ENCODE data around the gene CARMIL3. TPM values are rescaled to one million over a fixed set of nuclear protein-coding genes. Genes with fewer than 3 reads are reported as not detected.

CARMIL3 gene
- total and polyA plus RNA-seq, 2 of the 4 experiments (the other 2 are of a cell fraction), result under 0.01 TPM; not detected in 1

GRCh38 chr14:24083462-24083861 lies 31.7 kb downstream of the CARMIL3 start:
- WGBS, 2 experiments (ENCODE audit: extremely low coverage in 2 of 2, insufficient read length in 1 of 2), result 86% methylated on average over 1 of the region's 3 CpGs; no CpG with 5 or more reads in 1 of the 2 experiments
- Histone ChIP-seq H3K9ac (ENCODE audit: low read depth, low read length) (no peak overlapping the region), H2AFZ (replicated peaks; ENCODE audit: low read length, poor library complexity) (no peak overlapping the region), H3K4me3 (ENCODE audit: insufficient read depth, low read depth, low read length) (no peak overlapping the region), H3K9me3 (ENCODE audit: control insufficient read depth, insufficient read depth, low read length) (no peaks in the 10 kb centered on the region), H3K9me1 (ENCODE audit: insufficient read depth, low read length) (no peaks in the 10 kb centered on the region), H4K91ac (ENCODE audit: insufficient read depth, low read depth, low read length) (no peak overlapping the region), H2AK5ac (ENCODE audit: low read depth, low read length) (no peak overlapping the region), H3K23ac (ENCODE audit: low read depth, low read length) (no peak overlapping the region), H3K27ac (ENCODE audit: insufficient read depth, low read length) (no peak overlapping the region), H3K79me1 (ENCODE audit: low read depth in 1 of 2, low read length in 2 of 2) (no peaks in the 10 kb centered on the region), H3K36me3 (ENCODE audit: control insufficient read depth, insufficient read depth, low read length) (no peaks in the 10 kb centered on the region), H4K20me1 (ENCODE audit: insufficient read depth, low read length) (no peaks in the 10 kb centered on the region; the same call in 1 of the 2 replicates), H3K4ac (ENCODE audit: low read depth, low read length) (no peak overlapping the region), H2BK20ac (ENCODE audit: low read depth, low read length) (no peak overlapping the region), H3K4me1 (ENCODE audit: control insufficient read depth, insufficient read depth, low read length) (peaks cover 2% of the 10 kb centered on the region; the same call in 1 of the 2 replicates), H2BK5ac (ENCODE audit: low read depth, low read length, poor library complexity, severe bottlenecking) (no peak overlapping the region), H3K4me2 (ENCODE audit: low read depth, low read length) (no peak overlapping the region), H3K56ac (ENCODE audit: extremely low read depth, insufficient read depth, low read length) (no peak overlapping the region), H2BK15ac (ENCODE audit: low read depth, low read length) (no peak overlapping the region), H4K5ac (ENCODE audit: low read depth, low read length) (no peak overlapping the region), H3K27me3 (ENCODE audit: control insufficient read depth, insufficient read depth, low read length) (peaks cover 75% of the 10 kb centered on the region), H2AK9ac (replicated peaks; ENCODE audit: low read depth, low read length, poor library complexity) (no peak overlapping the region), H2BK120ac (ENCODE audit: low read depth, low read length) (no peak overlapping the region), H4K8ac (ENCODE audit: low read depth in 2 of 2, low read length in 2 of 2) (no peak overlapping the region), H3K14ac (replicated peaks; ENCODE audit: low read depth, low read length) (no peak overlapping the region), H3K18ac (ENCODE audit: low read depth, low read length) (no peak overlapping the region)
- DNase-seq (no peak), ATAC-seq (ENCODE audit: low read depth) (no peak)
- in situ Hi-C loops (cut with MboI; ENCODE audit: low sequenced_read_pairs), result no loop called here
- TF ChIP-seq CEBPB (IDR thresholded peaks at IDR 0.05; ENCODE audit: low read depth, low read length) (no peak), MXI1 (IDR thresholded peaks at IDR 0.05; ENCODE audit: borderline replicate concordance, low read depth, low read length) (no peak), CTCF (conservative IDR thresholded peaks at IDR 0.05; ENCODE audit: low read depth, low read length) (no peak), RCOR1 (IDR thresholded peaks at IDR 0.05; ENCODE audit: insufficient replicate concordance, low read length) (no peak), ELK1 (IDR thresholded peaks at IDR 0.05; ENCODE audit: borderline replicate concordance, low read depth, low read length) (no peak)
- dilution Hi-C loops (cut with HindIII; ENCODE audit: low sequenced_read_pairs, unreplicated experiment), result no loop called here
- ChIA-PET POLR2A (ENCODE audit: unreplicated experiment) (no interaction called here), CTCF (interaction anchor here (2.0 kb wide), 1 partner anchor 25 kb away, joined by 6 read pairs; no protein-coding TSS in a partner anchor)
- intact Hi-C loops (cut with micrococcal nuclease), result no loop called here
- no TSS peak for BruUV-seq (replicated peaks)

All from IMR-90 (cell line).